ENCODE measurements around the gene CHCHD3.
A peak's percentile ranks its signal among the peaks of the same experiment; 100 is the strongest.

The CHCHD3 gene

GRCh38 chr7:132757783-132758182 lies 324.1 kb downstream of the CHCHD3 start:
- DNase-seq (ENCODE audit: low read depth), result no peak
- no peak for TF ChIP-seq CTCF (conservative IDR thresholded peaks at IDR 0.05; ENCODE audit: low read depth, low read length)
- H3K4me3 ChIP-seq (ENCODE audit: low read depth, low read length), result no peak overlapping the region

GRCh38 chr7:132756484-132756990 lies 325.4 kb downstream of the CHCHD3 start:
- no peak for TF ChIP-seq CTCF (conservative IDR thresholded peaks at IDR 0.05; ENCODE audit: low read depth, low read length)
- H3K4me3 ChIP-seq (ENCODE audit: low read depth, low read length), result no peak overlapping the region
- no peak for DNase-seq (ENCODE audit: low read depth)

- H3K4me3 ChIP-seq (ENCODE audit: low read depth, low read length), result no peak overlapping the region
- DNase-seq (ENCODE audit: low read depth), result no peak
- no peak for TF ChIP-seq CTCF (conservative IDR thresholded peaks at IDR 0.05; ENCODE audit: low read depth, low read length)
Measured at GRCh38 chr7:132755538-132756483, 326.1 kb downstream of the CHCHD3 start.

- H3K4me3 ChIP-seq (ENCODE audit: low read depth, low read length), result no peak overlapping the region
- TF ChIP-seq CTCF (conservative IDR thresholded peaks at IDR 0.05; ENCODE audit: low read depth, low read length), result no peak
- no peak for DNase-seq (ENCODE audit: low read depth)
Measured at GRCh38 chr7:132752431-132752830, 329.5 kb downstream of the CHCHD3 start.

- no peak overlapping the region for H3K4me3 ChIP-seq (ENCODE audit: low read depth, low read length)
- no peak for TF ChIP-seq CTCF (conservative IDR thresholded peaks at IDR 0.05; ENCODE audit: low read depth, low read length)
- DNase-seq (ENCODE audit: low read depth), result no peak
Measured at GRCh38 chr7:132751244-132751647, 330.6 kb downstream of the CHCHD3 start.

GRCh38 chr7:132750530-132751217 lies 331.2 kb downstream of the CHCHD3 start:
- peak; percentile 35 for DNase-seq (ENCODE audit: low read depth)
- TF ChIP-seq CTCF (conservative IDR thresholded peaks at IDR 0.05; ENCODE audit: low read depth, low read length), result no peak
- no peak overlapping the region for H3K4me3 ChIP-seq (ENCODE audit: low read depth, low read length)
